Activated CD8-positive, alpha-beta memory T cell treated with anti-CD3 and anti-CD28 coated beads for 1 hour (primary cell): ENCODE data around the gene TMEM131.
"Not testable (repeated sequence)": the region's sequence is repeated elsewhere in the genome, so short reads cannot be mapped to it uniquely, and the experiment has no call there.

ENCODE experiments used
- DNase-seq, 2 donors: peaks; one replicate each; pipeline ENCODE4 v3.0.0-alpha.2; 2020; ENCODE audit warnings: low read depth in 1 of 2; ENCODE audit errors: extremely low read depth in 1 of 2

Gene TMEM131

GRCh38 chr2:97869722-97870346, 125.9 kb downstream of the TMEM131 start:
- no peak for DNase-seq

- DNase-seq = no peak
Observed at GRCh38 chr2:97868986-97869721, 126.6 kb downstream of the TMEM131 start.

GRCh38 chr2:97863829-97864228, 131.9 kb downstream of the TMEM131 start:
- DNase-seq = no peak

GRCh38 chr2:97861177-97861576, 134.6 kb downstream of the TMEM131 start:
- DNase-seq = no peak

GRCh38 chr2:97858442-97858841, 137.3 kb downstream of the TMEM131 start:
- DNase-seq = no peak

- DNase-seq = no peak
Observed at GRCh38 chr2:97857553-97857952, 138.2 kb downstream of the TMEM131 start.

- DNase-seq = not testable (repeated sequence)
Observed at GRCh38 chr2:97853057-97853456, 142.7 kb downstream of the TMEM131 start.

GRCh38 chr2:97851172-97851571, 144.6 kb downstream of the TMEM131 start:
- no peak for DNase-seq

- no peak for DNase-seq
Observed at GRCh38 chr2:97849881-97850528, 145.7 kb downstream of the TMEM131 start.

- no peak for DNase-seq
Observed at GRCh38 chr2:97848306-97848705, 147.4 kb downstream of the TMEM131 start.

- DNase-seq = not testable (repeated sequence)
Observed at GRCh38 chr2:97846716-97847115, 149.0 kb downstream of the TMEM131 start.

GRCh38 chr2:97845818-97846217, 149.9 kb downstream of the TMEM131 start:
- no peak for DNase-seq

- DNase-seq = no peak
Observed at GRCh38 chr2:97845133-97845532, 150.6 kb downstream of the TMEM131 start.

GRCh38 chr2:97844311-97844859, 151.4 kb downstream of the TMEM131 start:
- no peak for DNase-seq

GRCh38 chr2:97840198-97840597, 155.6 kb downstream of the TMEM131 start:
- DNase-seq = no peak

- DNase-seq = no peak
Observed at GRCh38 chr2:97834610-97835009, 161.1 kb downstream of the TMEM131 start.

- DNase-seq = no peak
Observed at GRCh38 chr2:97831121-97831520, 164.6 kb downstream of the TMEM131 start.

GRCh38 chr2:97829255-97829654, 166.5 kb downstream of the TMEM131 start:
- not testable (repeated sequence) for DNase-seq

GRCh38 chr2:97827013-97827412, 168.7 kb downstream of the TMEM131 start:
- not testable (repeated sequence) for DNase-seq

- DNase-seq = not testable (repeated sequence)
Observed at GRCh38 chr2:97826266-97826847, 169.4 kb downstream of the TMEM131 start.

- not testable (repeated sequence) for DNase-seq
Observed at GRCh38 chr2:97824011-97824410, 171.7 kb downstream of the TMEM131 start.
